ENCODE data around the gene CCDC175. TPM values are rescaled to one million over a fixed set of nuclear protein-coding genes. Genes with fewer than 3 reads are reported as not detected.

CCDC175 gene
- total and polyA plus RNA-seq, 2 experiments from 2014 or later = not detected

DNA sequence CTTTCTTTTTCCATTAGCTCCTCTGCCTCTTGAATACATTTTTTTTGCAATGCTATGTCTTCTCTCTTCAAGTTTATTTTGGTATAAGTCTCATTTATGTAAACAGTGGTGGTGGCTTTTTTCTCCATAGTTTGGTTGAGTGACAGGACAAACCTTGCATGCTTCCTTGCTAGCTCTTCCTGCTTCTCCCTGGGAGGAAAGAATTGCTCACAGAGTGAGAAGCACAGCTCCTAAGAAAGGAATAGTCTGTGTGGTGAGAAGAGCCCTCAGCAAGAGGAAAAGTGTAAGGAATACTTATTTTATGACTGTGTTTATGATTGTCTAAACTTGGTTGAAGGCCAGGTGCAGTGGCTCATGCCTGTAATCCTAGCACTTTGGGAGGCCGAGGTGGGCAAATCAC is 11.5 kb downstream of the CCDC175 start:
- H3K4me3 ChIP-seq = no peak overlapping the region
- no peak for DNase-seq (ENCODE audit: low spot score)
- H3K36me3 ChIP-seq (replicated peaks; ENCODE audit: insufficient read depth, low read depth) = no peaks in the 10 kb centered on the region
- no peaks in the 10 kb centered on the region for H3K9me2 ChIP-seq (replicated peaks; ENCODE audit: insufficient read depth)
- H2AFZ ChIP-seq = no peak overlapping the region
- H3K4me2 ChIP-seq = peak overlapping the region; percentile 16
- 65% methylated on average over 1 of the region's 1 CpG for WGBS (ENCODE audit: low lambda C conversion rate, missing lambda C conversion rate)
- H3K79me2 ChIP-seq = no peaks in the 10 kb centered on the region
- H4K20me1 ChIP-seq (ENCODE audit: insufficient read depth, poor library complexity, severe bottlenecking) = no peaks in the 10 kb centered on the region
- no peaks in the 10 kb centered on the region for H3K27me3 ChIP-seq
- H3K9me3 ChIP-seq (ENCODE audit: low read depth) = no peaks in the 10 kb centered on the region
- H3K4me1 ChIP-seq (ENCODE audit: insufficient read depth) = peaks cover 9% of the 10 kb centered on the region
- TF ChIP-seq EZH2 (IDR thresholded peaks at IDR 0.05; ENCODE audit: borderline replicate concordance) (no peak), EZH2phosphoT487 (IDR thresholded peaks at IDR 0.05; ENCODE audit: low read depth, severe bottlenecking, unreplicated experiment) (no peak)
- TF ChIP-seq, protein P1, sequence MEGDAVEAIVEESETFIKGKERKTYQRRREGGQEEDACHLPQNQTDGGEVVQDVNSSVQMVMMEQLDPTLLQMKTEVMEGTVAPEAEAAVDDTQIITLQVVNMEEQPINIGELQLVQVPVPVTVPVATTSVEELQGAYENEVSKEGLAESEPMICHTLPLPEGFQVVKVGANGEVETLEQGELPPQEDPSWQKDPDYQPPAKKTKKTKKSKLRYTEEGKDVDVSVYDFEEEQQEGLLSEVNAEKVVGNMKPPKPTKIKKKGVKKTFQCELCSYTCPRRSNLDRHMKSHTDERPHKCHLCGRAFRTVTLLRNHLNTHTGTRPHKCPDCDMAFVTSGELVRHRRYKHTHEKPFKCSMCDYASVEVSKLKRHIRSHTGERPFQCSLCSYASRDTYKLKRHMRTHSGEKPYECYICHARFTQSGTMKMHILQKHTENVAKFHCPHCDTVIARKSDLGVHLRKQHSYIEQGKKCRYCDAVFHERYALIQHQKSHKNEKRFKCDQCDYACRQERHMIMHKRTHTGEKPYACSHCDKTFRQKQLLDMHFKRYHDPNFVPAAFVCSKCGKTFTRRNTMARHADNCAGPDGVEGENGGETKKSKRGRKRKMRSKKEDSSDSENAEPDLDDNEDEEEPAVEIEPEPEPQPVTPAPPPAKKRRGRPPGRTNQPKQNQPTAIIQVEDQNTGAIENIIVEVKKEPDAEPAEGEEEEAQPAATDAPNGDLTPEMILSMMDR (IDR thresholded peaks at IDR 0.05; ENCODE audit: poor library complexity) = no peak
- H3K27ac ChIP-seq = peak overlapping the region; percentile 35

DNA sequence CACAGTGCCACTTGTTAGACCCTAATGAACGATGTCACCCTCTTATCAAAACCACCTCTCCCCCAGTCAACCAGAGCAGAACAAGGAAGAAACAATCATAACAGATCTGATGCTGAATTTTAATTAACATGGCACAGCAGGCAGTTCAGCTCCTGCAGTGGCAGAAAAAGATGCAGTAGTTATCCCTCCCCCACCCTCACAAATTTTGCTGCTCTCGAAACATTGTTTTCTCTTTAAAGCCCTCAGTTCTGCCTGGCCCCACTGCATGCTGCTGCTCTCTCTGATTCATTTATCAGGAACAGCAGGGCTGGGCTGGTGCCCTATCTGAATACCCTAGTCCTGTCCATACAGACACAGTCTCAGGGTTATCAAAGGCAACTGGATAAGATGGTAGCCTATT is 12.2 kb downstream of the CCDC175 start:
- Histone ChIP-seq H3K27ac (peak overlapping the region; percentile 35), H3K4me3 (no peak overlapping the region)

DNA sequence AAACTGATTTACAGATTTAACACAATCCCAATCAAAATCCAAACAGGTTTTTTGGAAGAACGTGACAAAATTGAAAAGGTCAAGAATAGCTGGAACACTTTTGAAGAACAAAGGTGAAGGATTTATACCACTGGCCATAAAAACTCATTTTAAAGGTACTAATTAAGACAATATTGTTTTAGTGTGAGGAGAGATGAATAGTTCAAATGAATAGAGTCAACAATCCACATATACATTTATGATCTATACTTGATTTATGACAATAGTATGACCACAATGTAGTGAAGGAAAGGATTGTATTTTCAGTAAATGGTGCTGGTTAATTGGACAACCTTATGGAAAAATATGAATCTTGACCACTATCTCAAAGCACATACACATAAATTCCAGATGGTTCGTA is 29.3 kb downstream of the CCDC175 start:
- no peak for DNase-seq (ENCODE audit: low spot score)
- H3K9me3 ChIP-seq (ENCODE audit: low read depth) = no peaks in the 10 kb centered on the region
- no peaks in the 10 kb centered on the region for H4K20me1 ChIP-seq (ENCODE audit: insufficient read depth, poor library complexity, severe bottlenecking)
- no peaks in the 10 kb centered on the region for H3K79me2 ChIP-seq
- no peaks in the 10 kb centered on the region for H3K27me3 ChIP-seq
- H3K27ac ChIP-seq = no peak overlapping the region
- no peak overlapping the region for H2AFZ ChIP-seq
- no peak for TF ChIP-seq EZH2 (IDR thresholded peaks at IDR 0.05; ENCODE audit: borderline replicate concordance)
- TF ChIP-seq EZH2phosphoT487 (IDR thresholded peaks at IDR 0.05; ENCODE audit: low read depth, severe bottlenecking, unreplicated experiment) = no peak
- TF ChIP-seq, protein P1 (IDR thresholded peaks at IDR 0.05; ENCODE audit: poor library complexity) = no peak
- WGBS (ENCODE audit: low lambda C conversion rate, missing lambda C conversion rate) = 67% methylated on average over 2 of the region's 2 CpGs
- H3K36me3 ChIP-seq (replicated peaks; ENCODE audit: insufficient read depth, low read depth) = no peaks in the 10 kb centered on the region
- H3K9me2 ChIP-seq (replicated peaks; ENCODE audit: insufficient read depth) = no peaks in the 10 kb centered on the region
- H3K4me3 ChIP-seq = no peak overlapping the region
- no peak overlapping the region for H3K4me2 ChIP-seq
- no peaks in the 10 kb centered on the region for H3K4me1 ChIP-seq (ENCODE audit: insufficient read depth)

More for the DNA sequence above, 12.2 kb downstream of the CCDC175 start:
- H3K4me1 ChIP-seq (ENCODE audit: insufficient read depth) = peaks cover 9% of the 10 kb centered on the region
- no peaks in the 10 kb centered on the region for H3K79me2 ChIP-seq
- H2AFZ ChIP-seq = no peak overlapping the region
- no peaks in the 10 kb centered on the region for H3K9me3 ChIP-seq (ENCODE audit: low read depth)
- no peaks in the 10 kb centered on the region for H4K20me1 ChIP-seq (ENCODE audit: insufficient read depth, poor library complexity, severe bottlenecking)
- no peaks in the 10 kb centered on the region for H3K9me2 ChIP-seq (replicated peaks; ENCODE audit: insufficient read depth)
- TF ChIP-seq, protein P1 (IDR thresholded peaks at IDR 0.05; ENCODE audit: poor library complexity) = no peak
- TF ChIP-seq EZH2phosphoT487 (IDR thresholded peaks at IDR 0.05; ENCODE audit: low read depth, severe bottlenecking, unreplicated experiment) = no peak
- TF ChIP-seq EZH2 (IDR thresholded peaks at IDR 0.05; ENCODE audit: borderline replicate concordance) = no peak
- no peaks in the 10 kb centered on the region for H3K27me3 ChIP-seq
- 34% methylated on average over 2 of the region's 2 CpGs for WGBS (ENCODE audit: low lambda C conversion rate, missing lambda C conversion rate)
- H3K36me3 ChIP-seq (replicated peaks; ENCODE audit: insufficient read depth, low read depth) = no peaks in the 10 kb centered on the region
- peak overlapping the region; percentile 16 for H3K4me2 ChIP-seq
- DNase-seq (ENCODE audit: low spot score) = no peak

DNA sequence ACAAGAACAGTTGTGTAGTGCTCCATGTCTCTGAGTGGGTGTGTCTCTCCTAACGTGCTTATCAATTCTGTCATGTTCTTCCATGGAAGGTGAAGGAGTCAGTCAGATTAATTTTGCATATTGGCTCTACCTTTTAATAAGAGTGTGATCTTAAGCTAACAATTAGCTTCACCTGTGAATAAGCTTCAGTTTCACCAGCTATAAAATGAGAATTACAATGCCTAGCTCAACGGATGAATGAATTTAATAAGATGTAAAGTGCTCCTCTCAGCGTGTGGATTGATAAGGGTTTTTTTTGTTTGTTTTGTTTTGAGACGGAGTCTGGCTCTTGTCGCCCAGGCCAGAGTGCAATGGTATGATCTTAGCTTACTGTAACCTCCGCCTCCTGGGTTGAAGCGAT is 32.7 kb downstream of the CCDC175 start:
- no peak for DNase-seq (ENCODE audit: low spot score)
- H3K27ac ChIP-seq = no peak overlapping the region
- H3K79me2 ChIP-seq = no peaks in the 10 kb centered on the region
- TF ChIP-seq EZH2 (IDR thresholded peaks at IDR 0.05; ENCODE audit: borderline replicate concordance) = no peak
- no peak for TF ChIP-seq EZH2phosphoT487 (IDR thresholded peaks at IDR 0.05; ENCODE audit: low read depth, severe bottlenecking, unreplicated experiment)
- TF ChIP-seq, protein P1 (IDR thresholded peaks at IDR 0.05; ENCODE audit: poor library complexity) = no peak
- no peaks in the 10 kb centered on the region for H4K20me1 ChIP-seq (ENCODE audit: insufficient read depth, poor library complexity, severe bottlenecking)
- H3K4me2 ChIP-seq = no peak overlapping the region
- no peaks in the 10 kb centered on the region for H3K9me3 ChIP-seq (ENCODE audit: low read depth)
- no peak overlapping the region for H2AFZ ChIP-seq
- no peaks in the 10 kb centered on the region for H3K36me3 ChIP-seq (replicated peaks; ENCODE audit: insufficient read depth, low read depth)
- no peaks in the 10 kb centered on the region for H3K4me1 ChIP-seq (ENCODE audit: insufficient read depth)
- no peaks in the 10 kb centered on the region for H3K9me2 ChIP-seq (replicated peaks; ENCODE audit: insufficient read depth)
- WGBS (ENCODE audit: low lambda C conversion rate, missing lambda C conversion rate) = 42% methylated on average over 7 of the region's 7 CpGs
- no peaks in the 10 kb centered on the region for H3K27me3 ChIP-seq
- no peak overlapping the region for H3K4me3 ChIP-seq

Data from hepatocyte (in vitro differentiated cells).